Kidney (tissue), 14 donors: Measurements from ENCODE around the gene EN1. TPM values are rescaled to one million over a fixed set of nuclear protein-coding genes. Genes with fewer than 3 reads are reported as not detected.

Experiments used
- DNase-seq, 5 donors: peaks; one replicate each; pipeline ENCODE4 v3.0.0-alpha.2; 2013 to 2020
- FAIRE-seq: peaks from 2 replicates; lab custom pipeline; 2012; peaks lifted over from hg19 to GRCh38; lab: Jason Lieb, UNC
- H3K27ac ChIP-seq, 2 donors: one replicate each; pipeline ENCODE4 v1.7.0; 2013; ENCODE audit warnings: low read depth in 2 of 2, low read length in 2 of 2, inconsistent platforms in 1 of 2
- H3K27me3 ChIP-seq: one replicate; pipeline ENCODE4 v1.7.1; 2013; ENCODE audit warnings: low read length, inconsistent platforms; ENCODE audit not compliant: control insufficient read depth, insufficient read depth
- H3K36me3 ChIP-seq, 3 donors: one replicate each; pipeline versions ENCODE4 v1.7.0 to v1.7.1; 2013; ENCODE audit warnings: low read length in 3 of 3, control low read depth in 1 of 3, inconsistent platforms in 1 of 3; ENCODE audit not compliant: insufficient read depth in 3 of 3, control insufficient read depth in 2 of 3
- H3K4me1 ChIP-seq, 3 donors: one replicate each; pipeline versions ENCODE4 v1.7.0 to v1.7.1; 2013; ENCODE audit warnings: low read length in 3 of 3, inconsistent platforms in 1 of 3, low read depth in 1 of 3; ENCODE audit not compliant: control insufficient read depth in 2 of 3, insufficient read depth in 2 of 3
- H3K4me3 ChIP-seq, 3 donors: one replicate each; pipeline versions ENCODE4 v1.7.0 to v1.8.1; 2013; ENCODE audit warnings: low read length in 3 of 3, control low read depth in 1 of 3, inconsistent platforms in 1 of 3
- H3K9ac ChIP-seq, 3 donors: one replicate each; pipeline versions ENCODE4 v1.7.0 to v1.7.1; 2013; ENCODE audit warnings: low read length in 3 of 3, control low read depth in 1 of 3, inconsistent platforms in 1 of 3
- H3K9me3 ChIP-seq, 3 donors: one replicate each; pipeline versions ENCODE4 v1.7.0 to v1.7.1; 2013; ENCODE audit warnings: low read length in 3 of 3, control low read depth in 1 of 3, inconsistent platforms in 1 of 3; ENCODE audit not compliant: control insufficient read depth in 2 of 3, insufficient read depth in 1 of 3
- CTCF ChIP-seq: IDR thresholded peaks from 3 replicates; pipeline ENCODE4 v1.5.1; 2012; ENCODE audit warnings: mild to moderate bottlenecking, moderate library complexity, borderline replicate concordance; ENCODE audit not compliant: insufficient read depth; ENCODE audit errors: extremely low read depth
- intact Hi-C: fragments of 100-400 bp; cut with DNase I; formaldehyde crosslinking; loops from one replicate; pipeline ENCODE4 v1.11.1; 2022
- polyA plus RNA-seq: library from polyadenylated mRNA; stranded (reverse); fragments of 350-450 nt; fragmentation: Illumina TruSeq; extraction: RNeasy Lipid Tissue Mini Kit (QIAGEN cat#74804); gene quantifications from one replicate; pipeline ENCODE4 v1.2.3, GENCODE V29; 2014; ENCODE audit warnings: low read depth, low replicate concordance; ENCODE audit not compliant: insufficient read depth
- total RNA-seq: library from RNA; stranded (reverse); fragmentation: NEBNext Ultra II Directional; extraction: Animal tissue kit (Norgen Biotek cat#: 25700); gene quantifications from one replicate; pipeline ENCODE4 v1.2.1, GENCODE V29; 2021
- donor health status: control.
- donor health status: control.
- donor health status: control.
- donor health status: control.
- donor health status: control.
- donor health status: DM: yes; HTN: yes; CAD: no.
- donor health status: Normal renal cell carcinoma (clear cell type).

The EN1 gene
- total and polyA plus RNA-seq, 2 donors from 2014 or later: 0.16 TPM; not detected in 1

GRCh38 chr2:118841450-118841827 lies 6.0 kb downstream of the EN1 start:
- Histone ChIP-seq H3K36me3 (no peaks in the 10 kb centered on the region), H3K4me1 (peaks cover 0 to 9% (median 0%) of the 10 kb centered on the region in 3 donors), H3K9me3 (no peaks in the 10 kb centered on the region), H3K4me3 (no peak overlapping the region), H3K27me3 (peaks cover 83% of the 10 kb centered on the region), H3K9ac (no peak overlapping the region), H3K27ac (no peak overlapping the region)
- FAIRE-seq: no peak
- no peak for TF ChIP-seq CTCF
- no peak for DNase-seq
- intact Hi-C loops: no loop called here

GRCh38 chr2:118838741-118839455 lies 8.6 kb downstream of the EN1 start:
- Histone ChIP-seq H3K9me3 (no peaks in the 10 kb centered on the region), H3K4me3 (no peak overlapping the region), H3K27ac (no peak overlapping the region), H3K27me3 (peaks cover 78% of the 10 kb centered on the region), H3K36me3 (no peaks in the 10 kb centered on the region), H3K4me1 (peaks cover 0 to 19% (median 0%) of the 10 kb centered on the region in 3 donors), H3K9ac (no peak overlapping the region)
- no peak for TF ChIP-seq CTCF
- FAIRE-seq (no peak), DNase-seq (no peak)
- intact Hi-C loops: no loop called here

- Histone ChIP-seq H3K4me3 (no peak overlapping the region), H3K9me3 (no peaks in the 10 kb centered on the region), H3K27me3 (peaks cover 85% of the 10 kb centered on the region), H3K36me3 (no peaks in the 10 kb centered on the region), H3K4me1 (peaks cover 0 to 15% (median 0%) of the 10 kb centered on the region in 3 donors), H3K27ac (no peak overlapping the region), H3K9ac (no peak overlapping the region)
- TF ChIP-seq CTCF: no peak
- DNase-seq: no peak
- FAIRE-seq: no peak
- intact Hi-C loops: no loop called here
Measured at GRCh38 chr2:118837621-118838020, 9.8 kb downstream of the EN1 start.
